Spleen (tissue), 11 donors: ENCODE data around the gene CD93. TPM values are rescaled to one million over a fixed set of nuclear protein-coding genes. Genes with fewer than 3 reads are reported as not detected.
A peak's percentile ranks its signal among the peaks of the same experiment; 100 is the strongest.

Experiments
- DNase-seq: peaks from one replicate; pipeline ENCODE4 v3.0.0-alpha.2; 2020
- H3K27ac ChIP-seq, 8 donors: fragments of 200-600 bp; sonication (generic) in 7 of 8; 1 replicate in 4 of 8; 2 replicates in 4 of 8; pipeline versions ENCODE4 v1.5.0 to v1.8.0; 2016 to 2021; ENCODE audit warnings: inconsistent platforms in 4 of 8, mild to moderate bottlenecking in 4 of 8, moderate library complexity in 1 of 8
- H3K27me3 ChIP-seq, 7 donors: fragments of 200-600 bp; sonication (generic) in 6 of 7; replicated peaks in 1 of 7; 1 replicate in 4 of 7; 2 replicates in 3 of 7; pipeline versions ENCODE4 v1.5.0 to v1.8.0; 2016 to 2021; ENCODE audit warnings: inconsistent platforms in 3 of 7, mild to moderate bottlenecking in 1 of 7
- H3K36me3 ChIP-seq, 6 donors: fragments of 200-600 bp; sonication (generic) in 5 of 6; 1 replicate in 4 of 6; 2 replicates in 2 of 6; pipeline versions ENCODE4 v1.5.0 to v1.8.0; 2016 to 2021; ENCODE audit warnings: inconsistent platforms in 2 of 6
- H3K4me1 ChIP-seq, 6 donors: fragments of 200-600 bp; sonication (generic) in 5 of 6; 1 replicate in 3 of 6; 2 replicates in 3 of 6; pipeline versions ENCODE4 v1.5.0 to v1.8.0; 2016 to 2021; ENCODE audit warnings: inconsistent platforms in 3 of 6
- H3K4me3 ChIP-seq, 8 donors: fragments of 200-600 bp; sonication (generic) in 7 of 8; 1 replicate in 4 of 8; 2 replicates in 4 of 8; pipeline versions ENCODE4 v1.5.0 to v1.8.0; 2016 to 2021; ENCODE audit warnings: inconsistent platforms in 4 of 8, mild to moderate bottlenecking in 4 of 8, moderate library complexity in 2 of 8
- H3K9me3 ChIP-seq, 8 donors: fragments of 200-600 bp; sonication (generic) in 7 of 8; 1 replicate in 4 of 8; 2 replicates in 4 of 8; pipeline versions ENCODE4 v1.5.0 to v1.8.0; 2016 to 2021; ENCODE audit warnings: inconsistent platforms in 4 of 8
- POLR2A ChIP-seq, 3 donors: fragments of 450-650 bp; IDR thresholded peaks; one replicate each; pipeline ENCODE4 v1.5.1; 2017; ENCODE audit warnings: antibody characterized with exemption in 3 of 3, mild to moderate bottlenecking in 1 of 3
- POLR2AphosphoS5 ChIP-seq, 3 donors: sonication (generic); formaldehyde crosslinking; IDR thresholded peaks; one replicate each; pipeline ENCODE4 v1.5.1; 2017; ENCODE audit warnings: antibody characterized with exemption in 3 of 3
- WGBS, 5 donors: extraction: QIAGEN DNeasy Blood & Tissue Kit in 3 of 5; methylation state at CpG; one replicate each; pipeline versions ENCODE4 v1.1.5 to v1.1.7; 2013 to 2018; 5-methylcytosine and 5-hydroxymethylcytosine counted together
- intact Hi-C: fragments of 100-400 bp; cut with DNase I; formaldehyde crosslinking; loops from one replicate; pipeline ENCODE4 v1.15.0; 2023; ENCODE audit warnings: low total_unique reads
- polyA plus RNA-seq, 3 donors: library from polyadenylated mRNA; stranded (reverse); fragments of 200-250 nt; gene quantifications; one replicate each; pipeline ENCODE4 v1.2.1, GENCODE V29; 2013
- total RNA-seq, 7 donors: library from RNA; depleted of rRNA in 3 of 7; stranded (reverse); fragments of >200 nt in 3 of 7; fragmentation: NEBNext Ultra II Directional in 4 of 7; extraction: Animal tissue kit (Norgen Biotek cat#: 25700) in 4 of 7; gene quantifications; one replicate each; pipeline versions ENCODE4 v1.1.0 to v1.2.1, GENCODE V29; 2016 to 2021
- TF ChIP-seq, protein P1 (sequence below), 11 experiments: fragments of 200-600 bp in 7 of 11; fragments of 450-650 bp in 4 of 11; sonication (generic) in 4 of 11; IDR thresholded peaks in 8 of 11; conservative IDR thresholded peaks in 3 of 11; 1 replicate in 7 of 11; 2 replicates in 4 of 11; pipeline versions ENCODE4 v1.4.0 to v1.8.0; 2016 to 2021; ENCODE audit warnings: antibody characterized with exemption in 11 of 11, inconsistent platforms in 4 of 11, mild to moderate bottlenecking in 1 of 11
- donor health status: healthy with polysubstance abuse.
- donor health status: DM: no; HTN: no; CAD: no; lungs with moderate emphysema.
- donor health status: DM: no; HTN: no; CAD: no.
- donor health status: Bipolar disorder and iron deficiency.
- donor health status: healthy.
- donor health status: DM: no; HTN: no; CAD: no.
- donor health status: DM: yes; HTN: yes; CAD: no.

The CD93 gene
- total and polyA plus RNA-seq, 10 donors: 4.1 to 103 (median 62.5) TPM

DNA sequence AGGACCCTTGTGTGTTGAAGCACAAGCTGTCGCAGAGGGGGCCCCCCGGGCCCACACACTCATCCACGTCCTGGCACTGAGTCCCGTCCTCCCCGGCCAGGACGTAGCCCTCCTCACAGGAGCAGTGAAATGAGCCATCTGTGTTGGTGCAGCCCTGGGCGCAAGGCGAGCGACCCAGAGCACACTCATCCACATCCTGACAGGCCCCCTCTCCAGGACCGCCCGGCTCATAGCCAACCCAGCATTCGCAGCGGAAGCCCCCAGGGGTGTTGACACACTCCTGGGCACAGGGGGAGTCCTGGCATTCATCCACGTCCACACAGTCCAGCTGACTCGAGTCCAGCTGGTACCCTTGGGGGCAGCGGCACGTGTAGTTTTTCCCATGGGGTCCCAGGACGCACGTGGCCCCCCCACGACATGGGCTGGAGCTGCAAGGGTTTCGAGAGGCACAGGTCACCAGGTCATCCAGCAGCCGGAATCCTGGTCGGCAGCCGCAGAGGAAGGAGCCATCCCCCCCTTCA, 1.2 kb downstream of the CD93 start:
- no peak for TF ChIP-seq POLR2A (IDR thresholded peaks at IDR 0.05)
- TF ChIP-seq POLR2AphosphoS5 (IDR thresholded peaks at IDR 0.05): peak in 1 of 3 donors; percentile 6
- Histone ChIP-seq H3K9me3 (no peaks in the 10 kb centered on the region), H3K27me3 (no peaks in the 10 kb centered on the region), H3K4me1 (peaks cover 5 to 83% (median 65%) of the 10 kb centered on the region in 6 donors), H3K27ac (peak overlapping the region in 7 of 8 donors; percentile 81 to 96 (median 85)), H3K4me3 (peak overlapping the region; percentile 4 to 67 (median 32)), H3K36me3 (peaks cover 0 to 21% (median 0%) of the 10 kb centered on the region in 6 donors)
- WGBS, 5 donors: 65 to 74% (median 73%) methylated on average over 8 to 24 of the region's 24 CpGs
- intact Hi-C loops: no loop called here
- DNase-seq: no peak

DNA sequence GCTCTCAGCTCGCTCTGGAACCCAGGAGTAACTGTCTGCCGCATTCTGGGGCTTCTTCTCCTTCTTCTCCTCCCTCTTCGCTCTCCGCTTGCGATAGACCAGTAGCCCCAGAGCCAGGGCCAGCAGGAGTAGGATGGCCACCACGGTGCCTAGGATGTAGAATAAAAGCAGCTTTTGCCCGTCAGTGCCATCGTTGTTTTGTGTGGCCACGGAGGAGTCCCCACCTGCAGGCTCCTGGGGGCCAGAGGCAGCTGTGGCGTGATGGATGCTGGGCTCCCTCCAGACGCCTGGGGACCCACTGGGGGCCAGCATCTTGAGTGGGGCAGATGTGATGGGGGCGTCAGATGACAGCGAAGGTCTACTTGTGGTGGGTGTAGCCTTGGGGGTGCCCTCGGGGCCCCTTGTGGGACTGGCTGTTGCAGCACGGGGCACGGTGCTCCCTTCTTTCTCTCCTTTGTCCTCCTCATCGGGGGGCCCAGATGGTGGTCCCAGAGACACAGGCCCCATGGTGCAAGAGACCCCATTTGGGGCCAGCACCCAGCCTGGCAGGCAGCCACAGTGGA, 1.8 kb downstream of the CD93 start:
- no peaks in the 10 kb centered on the region for H3K27me3 ChIP-seq
- no peaks in the 10 kb centered on the region for H3K9me3 ChIP-seq
- H3K27ac ChIP-seq: peak overlapping the region in 5 of 8 donors; percentile 84 to 96 (median 90)
- H3K4me1 ChIP-seq: peaks cover 5 to 87% (median 65%) of the 10 kb centered on the region in 6 donors
- H3K4me3 ChIP-seq: peak overlapping the region; percentile 17 to 67 (median 32)
- TF ChIP-seq POLR2AphosphoS5 (IDR thresholded peaks at IDR 0.05): no peak
- no peak for TF ChIP-seq POLR2A (IDR thresholded peaks at IDR 0.05)
- TF ChIP-seq, protein P1, sequence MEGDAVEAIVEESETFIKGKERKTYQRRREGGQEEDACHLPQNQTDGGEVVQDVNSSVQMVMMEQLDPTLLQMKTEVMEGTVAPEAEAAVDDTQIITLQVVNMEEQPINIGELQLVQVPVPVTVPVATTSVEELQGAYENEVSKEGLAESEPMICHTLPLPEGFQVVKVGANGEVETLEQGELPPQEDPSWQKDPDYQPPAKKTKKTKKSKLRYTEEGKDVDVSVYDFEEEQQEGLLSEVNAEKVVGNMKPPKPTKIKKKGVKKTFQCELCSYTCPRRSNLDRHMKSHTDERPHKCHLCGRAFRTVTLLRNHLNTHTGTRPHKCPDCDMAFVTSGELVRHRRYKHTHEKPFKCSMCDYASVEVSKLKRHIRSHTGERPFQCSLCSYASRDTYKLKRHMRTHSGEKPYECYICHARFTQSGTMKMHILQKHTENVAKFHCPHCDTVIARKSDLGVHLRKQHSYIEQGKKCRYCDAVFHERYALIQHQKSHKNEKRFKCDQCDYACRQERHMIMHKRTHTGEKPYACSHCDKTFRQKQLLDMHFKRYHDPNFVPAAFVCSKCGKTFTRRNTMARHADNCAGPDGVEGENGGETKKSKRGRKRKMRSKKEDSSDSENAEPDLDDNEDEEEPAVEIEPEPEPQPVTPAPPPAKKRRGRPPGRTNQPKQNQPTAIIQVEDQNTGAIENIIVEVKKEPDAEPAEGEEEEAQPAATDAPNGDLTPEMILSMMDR (IDR thresholded peaks at IDR 0.05 in 8 of 11, conservative IDR thresholded peaks at IDR 0.05 in 3 of 11): no peak
- WGBS, 5 donors: 81 to 88% (median 83%) methylated on average over 13 to 17 of the region's 17 CpGs
- peaks cover 0 to 26% (median 0%) of the 10 kb centered on the region in 6 donors for H3K36me3 ChIP-seq
- intact Hi-C loops: no loop called here
- no peak for DNase-seq

DNA sequence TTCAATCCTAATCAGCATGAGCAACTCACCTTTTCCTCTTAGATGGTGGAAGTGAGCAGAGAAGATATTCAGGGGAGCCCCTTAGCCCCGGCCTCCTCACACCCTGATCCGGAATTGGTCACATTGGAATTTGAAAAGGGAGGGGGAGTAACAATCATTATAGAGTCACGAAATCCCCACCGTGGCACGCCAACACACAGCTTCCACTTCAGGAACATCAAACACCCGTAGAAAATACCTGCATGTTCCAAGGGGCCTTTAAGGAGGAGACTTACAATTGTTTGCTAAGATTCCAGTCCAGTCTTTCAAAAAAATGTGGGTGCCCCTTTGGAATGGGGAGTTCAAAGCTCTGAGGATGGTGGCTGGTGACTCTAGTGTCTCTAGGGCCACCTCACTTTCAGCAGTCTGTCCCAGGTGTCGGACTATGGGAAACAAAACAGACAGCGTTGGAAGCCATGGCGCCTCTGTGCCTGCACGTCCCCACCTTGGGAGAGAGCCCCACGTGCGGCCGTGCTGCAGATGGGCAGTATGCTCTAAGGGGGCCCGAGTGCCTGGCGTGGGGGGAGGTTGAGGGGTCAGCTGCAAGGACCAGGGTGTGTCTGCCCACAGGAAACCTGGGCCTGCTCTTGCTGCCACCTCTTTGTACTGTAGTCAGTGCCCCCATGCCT, 2.4 kb downstream of the CD93 start:
- TF ChIP-seq, protein P1 (IDR thresholded peaks at IDR 0.05 in 8 of 11, conservative IDR thresholded peaks at IDR 0.05 in 3 of 11): no peak
- TF ChIP-seq POLR2AphosphoS5 (IDR thresholded peaks at IDR 0.05) (no peak), POLR2A (IDR thresholded peaks at IDR 0.05) (no peak)
- DNase-seq: no peak
- Histone ChIP-seq H3K4me3 (peak overlapping the region; percentile 17 to 67 (median 32)), H3K9me3 (no peaks in the 10 kb centered on the region), H3K4me1 (peaks cover 5 to 87% (median 65%) of the 10 kb centered on the region in 6 donors), H3K27me3 (no peaks in the 10 kb centered on the region), H3K27ac (peak overlapping the region; percentile 16 to 96 (median 84)), H3K36me3 (peaks cover 0 to 33% (median 0%) of the 10 kb centered on the region in 6 donors)
- intact Hi-C loops: no loop called here
- 75 to 93% (median 77%) methylated on average over 15 of the region's 15 CpGs for WGBS, 5 donors

DNA sequence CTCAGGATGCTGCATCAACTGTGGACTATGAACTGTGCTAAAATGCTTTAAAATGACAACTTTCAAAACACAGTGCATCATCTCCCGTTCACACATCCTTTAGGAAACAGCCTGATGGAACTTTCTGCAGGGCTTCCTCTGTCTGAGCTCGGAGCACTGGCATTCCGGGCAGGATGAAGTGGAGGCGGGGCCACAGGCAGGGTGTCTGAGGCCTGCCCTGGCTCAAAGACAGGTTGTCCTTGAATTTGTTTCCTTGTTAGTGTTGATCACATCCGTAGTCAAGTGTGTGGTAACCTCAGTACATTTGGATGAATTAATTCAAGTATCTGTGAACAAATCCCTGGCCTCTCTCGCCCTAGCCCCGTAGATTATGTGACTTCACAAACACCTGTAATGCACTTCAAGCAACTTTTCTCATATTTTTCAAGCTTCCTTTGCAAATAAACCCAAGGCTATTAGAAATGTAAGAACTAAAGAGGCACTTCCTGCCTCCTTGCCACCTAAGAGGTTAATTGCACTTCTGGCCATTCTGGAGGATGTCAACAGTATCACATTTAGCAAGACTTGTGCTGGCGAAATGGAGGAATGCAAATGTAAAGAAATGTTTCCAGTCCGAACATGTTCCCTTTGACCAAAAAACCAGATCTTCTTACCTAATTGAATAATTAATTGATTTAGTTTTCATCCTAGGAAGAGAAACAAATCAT, 3.1 kb downstream of the CD93 start:
- Histone ChIP-seq H3K4me1 (peaks cover 5 to 84% (median 64%) of the 10 kb centered on the region in 6 donors), H3K9me3 (no peaks in the 10 kb centered on the region), H3K4me3 (peak overlapping the region; percentile 17 to 67 (median 32)), H3K27ac (peak overlapping the region; percentile 16 to 96 (median 84)), H3K36me3 (peaks cover 0 to 35% (median 0%) of the 10 kb centered on the region in 6 donors), H3K27me3 (no peaks in the 10 kb centered on the region)
- intact Hi-C loops: no loop called here
- TF ChIP-seq POLR2AphosphoS5 (IDR thresholded peaks at IDR 0.05) (peak in 2 of 3 donors; percentile 77 to 81), POLR2A (IDR thresholded peaks at IDR 0.05) (no peak)
- TF ChIP-seq, protein P1 (IDR thresholded peaks at IDR 0.05 in 8 of 11, conservative IDR thresholded peaks at IDR 0.05 in 3 of 11): no peak
- DNase-seq: peak; percentile 85
- whole genome bisulfite sequencing, 5 donors: 47 to 70% (median 52%) methylated on average over 9 of the region's 9 CpGs
